ENCODE measurements around the gene TBC1D22A. TPM values are rescaled to one million over a fixed set of nuclear protein-coding genes. Genes with fewer than 3 reads are reported as not detected.

Gene TBC1D22A
- total and polyA plus RNA-seq, 2 experiments from 2014 or later, result 15.3 to 19.8 TPM

- no peaks in the 10 kb centered on the region for H3K36me3 ChIP-seq (replicated peaks; ENCODE audit: insufficient read depth, low read depth)
- no peak overlapping the region for H3K4me2 ChIP-seq
- no peaks in the 10 kb centered on the region for H3K9me3 ChIP-seq (ENCODE audit: low read depth)
- WGBS (ENCODE audit: low lambda C conversion rate, missing lambda C conversion rate), result 70% methylated on average over 9 of the region's 9 CpGs
- H2AFZ ChIP-seq, result no peak overlapping the region
- H3K4me1 ChIP-seq (ENCODE audit: insufficient read depth), result no peaks in the 10 kb centered on the region
- H3K4me3 ChIP-seq, result no peak overlapping the region
- no peaks in the 10 kb centered on the region for H3K79me2 ChIP-seq
- no peak overlapping the region for H3K27ac ChIP-seq
- H3K9me2 ChIP-seq (replicated peaks; ENCODE audit: insufficient read depth), result no peaks in the 10 kb centered on the region
- DNase-seq (ENCODE audit: low spot score), result no peak
- no peaks in the 10 kb centered on the region for H3K27me3 ChIP-seq
- no peaks in the 10 kb centered on the region for H4K20me1 ChIP-seq (ENCODE audit: insufficient read depth, poor library complexity, severe bottlenecking)
- TF ChIP-seq EZH2phosphoT487 (IDR thresholded peaks at IDR 0.05; ENCODE audit: low read depth, severe bottlenecking, unreplicated experiment), result no peak
- no peak for TF ChIP-seq CTCF (IDR thresholded peaks at IDR 0.05; ENCODE audit: poor library complexity)
- TF ChIP-seq EZH2 (IDR thresholded peaks at IDR 0.05; ENCODE audit: borderline replicate concordance), result no peak
Observed at GRCh38 chr22:47155912-47156311, 393.5 kb downstream of the TBC1D22A start.

GRCh38 chr22:47156352-47157092 is 394.1 kb downstream of the TBC1D22A start:
- Histone ChIP-seq H3K9me2 (replicated peaks; ENCODE audit: insufficient read depth) (no peaks in the 10 kb centered on the region), H3K27me3 (no peaks in the 10 kb centered on the region), H3K27ac (no peak overlapping the region), H3K9me3 (ENCODE audit: low read depth) (no peaks in the 10 kb centered on the region), H3K4me2 (no peak overlapping the region), H3K79me2 (no peaks in the 10 kb centered on the region), H4K20me1 (ENCODE audit: insufficient read depth, poor library complexity, severe bottlenecking) (no peaks in the 10 kb centered on the region), H3K4me3 (no peak overlapping the region), H3K4me1 (ENCODE audit: insufficient read depth) (no peaks in the 10 kb centered on the region), H2AFZ (no peak overlapping the region), H3K36me3 (replicated peaks; ENCODE audit: insufficient read depth, low read depth) (no peaks in the 10 kb centered on the region)
- TF ChIP-seq CTCF (IDR thresholded peaks at IDR 0.05; ENCODE audit: poor library complexity) (no peak), EZH2 (IDR thresholded peaks at IDR 0.05; ENCODE audit: borderline replicate concordance) (no peak), EZH2phosphoT487 (IDR thresholded peaks at IDR 0.05; ENCODE audit: low read depth, severe bottlenecking, unreplicated experiment) (no peak)
- 97% methylated on average over 25 of the region's 25 CpGs for WGBS (ENCODE audit: low lambda C conversion rate, missing lambda C conversion rate)
- DNase-seq (ENCODE audit: low spot score), result no peak

GRCh38 chr22:47157093-47157420 is 394.6 kb downstream of the TBC1D22A start:
- Histone ChIP-seq H3K9me2 (replicated peaks; ENCODE audit: insufficient read depth) (no peaks in the 10 kb centered on the region), H3K4me2 (no peak overlapping the region), H3K4me3 (no peak overlapping the region), H3K4me1 (ENCODE audit: insufficient read depth) (no peaks in the 10 kb centered on the region), H3K79me2 (no peaks in the 10 kb centered on the region), H3K27me3 (no peaks in the 10 kb centered on the region), H2AFZ (no peak overlapping the region), H3K9me3 (ENCODE audit: low read depth) (no peaks in the 10 kb centered on the region), H4K20me1 (ENCODE audit: insufficient read depth, poor library complexity, severe bottlenecking) (no peaks in the 10 kb centered on the region), H3K27ac (no peak overlapping the region), H3K36me3 (replicated peaks; ENCODE audit: insufficient read depth, low read depth) (no peaks in the 10 kb centered on the region)
- no peak for DNase-seq (ENCODE audit: low spot score)
- TF ChIP-seq CTCF (IDR thresholded peaks at IDR 0.05; ENCODE audit: poor library complexity) (no peak), EZH2 (IDR thresholded peaks at IDR 0.05; ENCODE audit: borderline replicate concordance) (no peak), EZH2phosphoT487 (IDR thresholded peaks at IDR 0.05; ENCODE audit: low read depth, severe bottlenecking, unreplicated experiment) (no peak)
- WGBS (ENCODE audit: low lambda C conversion rate, missing lambda C conversion rate), result 85% methylated on average over 15 of the region's 15 CpGs
